Panc1 (cell line): Measurements from ENCODE around the gene TRAF4. TPM values are rescaled to one million over a fixed set of nuclear protein-coding genes. Genes with fewer than 3 reads are reported as not detected.

Experiments used
- ATAC-seq: fragments of 200-7000 bp; cut with Tn5 transposase; 2 replicates; pipeline ENCODE4 v1.9.1; 2020; ENCODE audit warnings: mild to moderate bottlenecking, moderate library complexity
- BruUV-seq: library from RNA; stranded (reverse); fragments of 400-500 nt; replicated peaks from 2 replicates; lab custom pipeline; 2021; lab: Mats Ljungman, UMichigan
- CTCF ChIA-PET: fragments of 300-600 bp; sonication (Branson Sonifier 250); formaldehyde crosslinking; loops from one replicate; lab custom pipeline; 2022; ENCODE audit warnings: antibody characterized with exemption; lab: Charles Lee
- POLR2A ChIA-PET: fragments of 300-600 bp; sonication (Branson Sonifier 250); formaldehyde crosslinking; loops from one replicate; lab custom pipeline; 2022; ENCODE audit warnings: antibody characterized with exemption; lab: Charles Lee
- DNase-seq: peaks from one replicate; pipeline ENCODE4 v3.0.0-alpha.2; 2010; ENCODE audit warnings: low read depth, low spot score
- H3K27ac ChIP-seq: 2 replicates; pipeline ENCODE4 v1.5.1; 2011; ENCODE audit warnings: mild to moderate bottlenecking, low read length, inconsistent platforms
- H3K27me3 ChIP-seq: fragments of 200-500 bp; sonication (Bioruptor generic); 2 replicates; pipeline ENCODE4 v1.6.0; 2014; ENCODE audit warnings: low read length, inconsistent platforms; ENCODE audit not compliant: control insufficient read depth, insufficient read depth
- H3K36me3 ChIP-seq: fragments of 200-500 bp; sonication (Bioruptor generic); 2 replicates; pipeline ENCODE4 v1.5.1; 2014; ENCODE audit warnings: inconsistent platforms, mild to moderate bottlenecking, low read length, moderate library complexity; ENCODE audit not compliant: control insufficient read depth, insufficient read depth
- H3K4me1 ChIP-seq: 2 replicates; pipeline ENCODE4 v1.5.1; 2011; ENCODE audit warnings: inconsistent platforms, mild to moderate bottlenecking, low read length, moderate library complexity; ENCODE audit not compliant: control insufficient read depth, insufficient read depth
- H3K4me3 ChIP-seq, 2 experiments: 2 replicates each; pipeline ENCODE4 v1.5.1; 2011 to 2012; ENCODE audit warnings: low read depth in 2 of 2, low read length in 2 of 2, mild to moderate bottlenecking in 2 of 2, inconsistent platforms in 1 of 2, moderate library complexity in 1 of 2
- H3K9me3 ChIP-seq: fragments of 200-500 bp; sonication (Bioruptor generic); 2 replicates; pipeline ENCODE4 v1.5.1; 2014; ENCODE audit warnings: low read depth, mild to moderate bottlenecking, inconsistent platforms, low read length, moderate library complexity; ENCODE audit not compliant: control insufficient read depth, insufficient read depth
- POLR2AphosphoS5 ChIP-seq: IDR thresholded peaks from 2 replicates; pipeline ENCODE4 v1.6.1; 2012; ENCODE audit warnings: mild to moderate bottlenecking, low read depth, low read length, moderate library complexity
- SIN3A ChIP-seq: IDR thresholded peaks from 2 replicates; pipeline ENCODE4 v1.6.1; 2012; ENCODE audit warnings: low read depth, mild to moderate bottlenecking, low read length, moderate library complexity, borderline replicate concordance; ENCODE audit not compliant: insufficient read depth
- TCF7L2 ChIP-seq: IDR thresholded peaks from 2 replicates; pipeline ENCODE4 v1.6.1; 2011; ENCODE audit warnings: mild to moderate bottlenecking, low read depth, low read length, inconsistent platforms
- in situ Hi-C: cut with HindIII; loops from 2 replicates; pipeline ENCODE4 v1.10.0; 2016; ENCODE audit warnings: low sequenced_read_pairs, low pct_unique_long_range_greater_than_20kb
- intact Hi-C: fragments of 100-400 bp; cut with micrococcal nuclease; formaldehyde crosslinking; loops from one replicate; pipeline ENCODE4 v1.10.0; 2022; ENCODE audit not compliant: unreplicated experiment
- total RNA-seq: library from RNA; stranded (reverse); gene quantifications from one replicate; pipeline ENCODE4 v1.2.1, GENCODE V29; 2021; ENCODE audit not compliant: unreplicated experiment
- TF ChIP-seq, protein P1 (sequence below), 2 experiments: IDR thresholded peaks; 2 replicates each; pipeline ENCODE4 v1.6.1; 2011 to 2012; ENCODE audit warnings: low read depth in 2 of 2, control low read depth in 1 of 2, low read length in 1 of 2, mild to moderate bottlenecking in 1 of 2, moderate library complexity in 1 of 2; ENCODE audit not compliant: insufficient read depth in 1 of 2
- TF ChIP-seq, protein P2 (sequence below): fragments of 450-650 bp; IDR thresholded peaks from 2 replicates; pipeline ENCODE4 v1.5.1; 2017; ENCODE audit warnings: mild to moderate bottlenecking

TRAF4 gene
- total RNA-seq, 1 experiment from 2014 or later, result 108 TPM

DNA sequence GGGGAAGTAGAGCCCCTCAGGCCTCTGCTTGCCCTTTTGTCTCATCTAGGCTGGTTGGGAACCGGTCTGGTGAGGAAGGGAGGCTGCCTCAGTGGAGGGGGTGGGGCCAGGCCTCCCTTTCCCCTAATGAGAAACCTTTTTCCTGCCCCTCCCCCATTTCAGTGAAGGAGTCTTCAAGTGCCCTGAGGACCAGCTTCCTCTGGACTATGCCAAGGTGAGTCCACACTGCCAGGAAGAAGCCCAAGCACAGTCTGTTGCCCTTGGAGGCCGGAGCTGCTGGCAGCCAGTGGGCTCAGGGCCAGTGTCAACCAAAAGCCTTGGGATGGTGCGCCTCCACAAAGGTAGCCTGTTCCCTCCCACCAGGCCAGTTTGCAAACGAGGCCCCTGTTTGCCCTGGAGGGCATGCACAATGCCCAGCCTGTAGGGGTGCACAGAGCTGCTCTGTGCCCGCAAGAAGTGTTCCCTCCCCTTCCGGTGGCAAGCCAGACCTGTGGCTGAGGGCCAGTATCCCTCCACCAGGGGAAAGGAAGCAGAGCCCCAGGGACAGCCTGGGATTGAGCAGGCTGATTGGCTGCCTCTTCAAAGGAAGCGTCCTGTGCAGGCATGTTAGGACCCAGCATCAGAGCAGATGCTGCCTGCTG, 3.4 kb downstream of the TRAF4 start:
- no peaks in the 10 kb centered on the region for H3K27me3 ChIP-seq
- TF ChIP-seq, protein P1, sequence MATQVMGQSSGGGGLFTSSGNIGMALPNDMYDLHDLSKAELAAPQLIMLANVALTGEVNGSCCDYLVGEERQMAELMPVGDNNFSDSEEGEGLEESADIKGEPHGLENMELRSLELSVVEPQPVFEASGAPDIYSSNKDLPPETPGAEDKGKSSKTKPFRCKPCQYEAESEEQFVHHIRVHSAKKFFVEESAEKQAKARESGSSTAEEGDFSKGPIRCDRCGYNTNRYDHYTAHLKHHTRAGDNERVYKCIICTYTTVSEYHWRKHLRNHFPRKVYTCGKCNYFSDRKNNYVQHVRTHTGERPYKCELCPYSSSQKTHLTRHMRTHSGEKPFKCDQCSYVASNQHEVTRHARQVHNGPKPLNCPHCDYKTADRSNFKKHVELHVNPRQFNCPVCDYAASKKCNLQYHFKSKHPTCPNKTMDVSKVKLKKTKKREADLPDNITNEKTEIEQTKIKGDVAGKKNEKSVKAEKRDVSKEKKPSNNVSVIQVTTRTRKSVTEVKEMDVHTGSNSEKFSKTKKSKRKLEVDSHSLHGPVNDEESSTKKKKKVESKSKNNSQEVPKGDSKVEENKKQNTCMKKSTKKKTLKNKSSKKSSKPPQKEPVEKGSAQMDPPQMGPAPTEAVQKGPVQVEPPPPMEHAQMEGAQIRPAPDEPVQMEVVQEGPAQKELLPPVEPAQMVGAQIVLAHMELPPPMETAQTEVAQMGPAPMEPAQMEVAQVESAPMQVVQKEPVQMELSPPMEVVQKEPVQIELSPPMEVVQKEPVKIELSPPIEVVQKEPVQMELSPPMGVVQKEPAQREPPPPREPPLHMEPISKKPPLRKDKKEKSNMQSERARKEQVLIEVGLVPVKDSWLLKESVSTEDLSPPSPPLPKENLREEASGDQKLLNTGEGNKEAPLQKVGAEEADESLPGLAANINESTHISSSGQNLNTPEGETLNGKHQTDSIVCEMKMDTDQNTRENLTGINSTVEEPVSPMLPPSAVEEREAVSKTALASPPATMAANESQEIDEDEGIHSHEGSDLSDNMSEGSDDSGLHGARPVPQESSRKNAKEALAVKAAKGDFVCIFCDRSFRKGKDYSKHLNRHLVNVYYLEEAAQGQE (IDR thresholded peaks at IDR 0.05; ENCODE audit: insufficient read depth in 1 of 2, low read depth in 2 of 2, low read length in 1 of 2), result no peak
- no peak for TF ChIP-seq POLR2AphosphoS5
- intact Hi-C loops (no loop called here), in situ Hi-C loops (no loop called here)
- H3K36me3 ChIP-seq, result no peaks in the 10 kb centered on the region; the same call in none of the 2 replicates
- no peak for ATAC-seq
- peak overlapping the region; percentile 89 to 99; a peak in 3 of 4 replicates for H3K4me3 ChIP-seq
- POLR2A ChIA-PET, result interaction anchor here (0.6 to 1.1 kb wide), 3 partner anchors 18 to 104 kb away, joined by 3 to 6 read pairs (median 3); partner anchors contain the start of gene NEK8
- CTCF ChIA-PET, result interaction anchor here (0.6 to 8.4 kb wide), 2 partner anchors 19 to 96 kb away, joined by 3 to 123 read pairs; partner anchors contain the start of genes NEK8 and TLCD1
- no TSS peak for BruUV-seq
- peaks cover 60% of the 10 kb centered on the region for H3K4me1 ChIP-seq
- peak overlapping the region; percentile 99 for H3K27ac ChIP-seq
- no peak for DNase-seq
- H3K9me3 ChIP-seq, result no peaks in the 10 kb centered on the region

DNA sequence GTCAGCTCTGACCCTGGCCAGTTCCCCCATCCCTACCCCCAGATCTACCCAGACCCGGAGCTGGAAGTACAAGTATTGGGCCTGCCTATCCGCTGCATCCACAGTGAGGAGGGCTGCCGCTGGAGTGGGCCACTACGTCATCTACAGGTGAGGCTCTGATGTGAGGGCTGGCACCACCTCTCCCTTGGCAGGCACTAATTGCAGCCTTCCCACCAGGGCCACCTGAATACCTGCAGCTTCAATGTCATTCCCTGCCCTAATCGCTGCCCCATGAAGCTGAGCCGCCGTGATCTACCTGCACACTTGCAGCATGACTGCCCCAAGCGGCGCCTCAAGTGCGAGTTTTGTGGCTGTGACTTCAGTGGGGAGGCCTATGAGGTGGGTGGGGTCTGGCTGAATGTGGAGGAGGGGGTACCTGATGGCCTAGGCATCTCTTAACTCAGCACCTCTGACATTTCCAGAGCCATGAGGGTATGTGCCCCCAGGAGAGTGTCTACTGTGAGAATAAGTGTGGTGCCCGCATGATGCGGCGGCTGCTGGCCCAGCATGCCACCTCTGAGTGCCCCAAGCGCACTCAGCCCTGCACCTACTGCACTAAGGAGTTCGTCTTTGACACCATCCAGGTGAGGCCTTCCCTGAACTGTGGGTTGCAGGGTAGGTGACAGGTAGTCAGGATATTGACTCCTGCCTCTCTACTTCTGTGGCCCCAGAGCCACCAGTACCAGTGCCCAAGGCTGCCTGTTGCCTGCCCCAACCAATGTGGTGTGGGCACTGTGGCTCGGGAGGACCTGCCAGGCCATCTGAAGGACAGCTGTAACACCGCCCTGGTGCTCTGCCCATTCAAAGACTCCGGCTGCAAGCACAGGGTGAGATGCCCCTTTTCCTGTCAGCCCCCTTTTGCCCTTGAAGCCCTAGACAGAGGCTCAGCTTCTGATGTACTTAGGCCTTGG, 4.3 kb downstream of the TRAF4 start:
- ChIA-PET CTCF (interaction anchor here (0.9 to 8.4 kb wide), 2 partner anchors 15 to 20 kb away, joined by 4 to 123 read pairs; partner anchors contain the start of genes NEK8 and TLCD1), POLR2A (interaction anchor here (0.6 to 4.5 kb wide), 4 partner anchors 16 to 412 kb away, joined by 4 to 25 read pairs (median 5); partner anchors contain the start of genes TLCD1 and TNFAIP1)
- Histone ChIP-seq H3K27ac (peak overlapping the region; percentile 99), H3K4me1 (peaks cover 54% of the 10 kb centered on the region), H3K4me3 (no peak overlapping the region), H3K36me3 (no peaks in the 10 kb centered on the region; the same call in none of the 2 replicates), H3K27me3 (no peaks in the 10 kb centered on the region), H3K9me3 (no peaks in the 10 kb centered on the region)
- intact Hi-C loops, result no loop called here
- no TSS peak for BruUV-seq
- TF ChIP-seq SIN3A (no peak), TCF7L2 (no peak), POLR2AphosphoS5 (no peak)
- TF ChIP-seq, protein P2, sequence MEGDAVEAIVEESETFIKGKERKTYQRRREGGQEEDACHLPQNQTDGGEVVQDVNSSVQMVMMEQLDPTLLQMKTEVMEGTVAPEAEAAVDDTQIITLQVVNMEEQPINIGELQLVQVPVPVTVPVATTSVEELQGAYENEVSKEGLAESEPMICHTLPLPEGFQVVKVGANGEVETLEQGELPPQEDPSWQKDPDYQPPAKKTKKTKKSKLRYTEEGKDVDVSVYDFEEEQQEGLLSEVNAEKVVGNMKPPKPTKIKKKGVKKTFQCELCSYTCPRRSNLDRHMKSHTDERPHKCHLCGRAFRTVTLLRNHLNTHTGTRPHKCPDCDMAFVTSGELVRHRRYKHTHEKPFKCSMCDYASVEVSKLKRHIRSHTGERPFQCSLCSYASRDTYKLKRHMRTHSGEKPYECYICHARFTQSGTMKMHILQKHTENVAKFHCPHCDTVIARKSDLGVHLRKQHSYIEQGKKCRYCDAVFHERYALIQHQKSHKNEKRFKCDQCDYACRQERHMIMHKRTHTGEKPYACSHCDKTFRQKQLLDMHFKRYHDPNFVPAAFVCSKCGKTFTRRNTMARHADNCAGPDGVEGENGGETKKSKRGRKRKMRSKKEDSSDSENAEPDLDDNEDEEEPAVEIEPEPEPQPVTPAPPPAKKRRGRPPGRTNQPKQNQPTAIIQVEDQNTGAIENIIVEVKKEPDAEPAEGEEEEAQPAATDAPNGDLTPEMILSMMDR, result no peak
- TF ChIP-seq, protein P1 (IDR thresholded peaks at IDR 0.05; ENCODE audit: insufficient read depth in 1 of 2, low read depth in 2 of 2, low read length in 1 of 2), result no peak
- no peak for DNase-seq
- in situ Hi-C loops, result no loop called here
- ATAC-seq, result no peak
